IPS DF 19.7 (cell line): ENCODE results near the gene C19orf85.
"Not testable (repeated sequence)": the region's sequence is repeated elsewhere in the genome, so short reads cannot be mapped to it uniquely, and the experiment has no call there.

Source experiments
- DNase-seq: peaks from one replicate; pipeline ENCODE4 v3.0.0-alpha.2; 2013; ENCODE audit warnings: low read depth, low spot score

C19orf85 gene

DNA sequence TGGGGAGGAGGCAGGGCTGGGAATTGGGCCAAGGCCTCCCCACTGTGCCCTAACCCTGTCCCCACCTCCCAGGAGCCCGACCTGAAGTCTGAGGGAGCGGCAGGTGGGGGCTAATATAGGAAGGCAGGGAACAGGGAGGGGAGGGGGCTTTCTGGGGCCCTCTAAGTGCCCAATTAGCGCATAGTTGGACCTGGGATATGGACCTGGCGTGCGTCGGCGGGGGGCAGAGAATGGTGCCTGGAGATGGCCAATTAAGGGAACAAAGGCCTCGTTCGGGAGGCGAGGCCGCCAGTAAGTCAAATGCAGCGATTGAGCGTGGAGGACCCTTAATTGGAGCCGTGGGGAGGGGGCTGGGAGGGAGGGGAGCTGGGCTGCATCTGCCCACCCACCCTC, at the start of gene C19orf85:
TSS of gene C19orf85 (minus strand) at position 90 of the 393 bp plus-strand sequence. CDS start 197 bp downstream, outside the sequence.
- DNase-seq = no peak

DNA sequence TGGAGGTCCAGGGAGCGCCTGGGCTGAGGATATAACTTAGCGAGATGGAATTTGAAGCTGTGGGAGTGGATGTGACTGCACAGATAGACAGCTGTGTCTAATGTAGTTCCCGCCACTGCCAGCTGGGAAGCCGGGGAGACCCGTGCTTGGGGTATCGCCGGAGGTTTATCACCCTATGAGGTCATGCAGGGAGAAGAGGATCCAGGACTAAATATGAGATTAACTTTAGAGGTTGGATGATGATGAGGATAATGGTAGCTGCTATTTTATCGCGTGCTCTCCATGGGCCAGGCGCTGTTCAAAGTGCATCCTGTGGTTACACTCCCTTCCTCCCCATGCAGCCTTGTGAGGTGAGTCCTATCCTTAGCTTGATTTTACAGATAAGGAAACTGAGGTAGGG, 43.6 kb upstream of the C19orf85 start:
- no peak for DNase-seq

DNA sequence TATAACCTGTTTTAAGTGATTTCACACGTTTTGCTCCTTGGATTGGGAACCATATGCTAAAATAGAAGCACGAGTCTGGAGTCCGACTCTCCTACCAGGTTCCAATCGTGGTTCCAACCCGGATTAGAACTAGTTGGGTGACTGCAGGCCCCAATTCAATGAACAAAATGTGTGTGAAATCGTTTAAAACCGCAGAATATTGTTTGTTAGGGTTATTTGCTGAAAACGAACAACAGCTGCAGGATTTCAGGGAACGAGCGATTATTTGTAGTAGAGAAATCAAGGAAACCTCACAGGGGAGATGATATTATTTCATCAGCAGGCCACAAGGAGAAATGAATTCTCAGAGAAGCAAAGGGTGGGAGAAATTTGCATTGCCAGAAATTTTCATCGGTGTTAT, 40.4 kb upstream of the C19orf85 start:
- no peak for DNase-seq

DNA sequence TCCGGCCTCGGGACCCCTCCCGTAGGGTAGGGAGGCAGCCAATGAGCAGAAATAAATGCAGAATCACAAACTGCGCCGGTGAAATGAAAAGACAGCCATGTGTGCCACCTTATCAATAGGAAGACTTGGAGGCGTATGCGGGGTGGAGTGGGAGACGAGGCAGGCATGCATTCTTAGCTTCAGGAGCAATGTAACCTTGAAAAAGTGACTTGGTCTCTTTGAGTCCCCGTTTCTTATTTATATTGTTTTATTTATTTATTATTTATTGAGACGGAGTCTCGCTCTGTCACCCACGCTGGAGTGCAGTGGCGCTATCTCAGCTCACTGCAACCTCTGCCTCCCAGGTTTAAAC, 39.7 kb upstream of the C19orf85 start:
- no peak for DNase-seq

DNA sequence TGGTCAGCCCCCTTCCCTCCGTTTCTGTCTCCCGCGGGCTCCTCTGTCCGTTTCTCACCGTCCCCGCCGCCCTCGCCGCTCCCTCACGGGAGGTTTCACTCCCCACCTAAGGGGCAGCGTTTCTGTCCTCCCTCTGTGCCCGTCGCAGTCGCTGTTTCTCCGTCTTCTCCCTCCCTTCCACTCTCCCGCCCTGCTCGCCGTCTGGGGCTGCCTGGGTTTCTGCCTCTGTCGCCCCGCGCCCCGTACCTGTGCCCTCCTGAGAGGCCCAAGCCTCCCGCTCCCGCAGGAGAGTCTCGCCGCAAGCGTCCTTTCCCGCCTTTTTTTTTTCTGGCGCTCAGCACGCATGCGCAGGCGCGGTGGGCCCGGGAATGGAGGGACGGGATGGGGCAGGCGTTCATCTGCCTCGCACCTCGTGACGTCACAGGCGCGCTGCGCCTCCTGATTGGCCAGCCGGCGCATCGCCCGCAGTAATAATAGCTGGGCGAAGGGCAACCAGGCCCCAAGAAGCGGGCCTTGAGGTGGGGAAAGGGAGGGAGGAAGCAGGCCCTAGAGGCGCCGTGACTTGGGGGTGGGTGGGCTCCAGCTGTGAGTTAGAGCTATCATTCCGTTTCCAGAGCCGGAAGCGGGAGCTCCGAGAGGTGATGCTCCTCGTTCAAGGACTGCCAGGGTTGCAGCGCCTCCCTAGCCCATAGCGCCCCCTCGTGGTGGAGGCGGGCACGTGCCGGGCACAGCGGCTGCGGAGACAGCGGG, 39.1 kb upstream of the C19orf85 start:
- DNase-seq = peak; percentile 72

DNA sequence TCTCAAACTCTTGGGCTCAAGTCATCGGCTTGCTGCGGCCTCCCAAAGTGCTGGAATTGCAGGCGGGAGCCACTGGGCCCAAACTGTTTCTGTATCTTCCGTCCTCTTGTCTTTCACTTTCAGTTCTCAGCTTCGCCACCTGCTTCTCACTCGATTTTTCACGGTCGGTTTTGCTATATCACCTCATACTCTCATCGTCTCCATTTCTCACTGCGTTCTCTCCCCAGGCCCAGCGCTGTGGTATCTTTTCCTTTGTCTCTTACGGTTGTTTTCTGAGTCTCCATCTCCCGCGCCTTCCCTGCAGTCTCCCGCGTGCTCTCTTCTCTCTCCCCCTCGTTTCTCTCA, 38.6 kb upstream of the C19orf85 start:
- DNase-seq = no peak

DNA sequence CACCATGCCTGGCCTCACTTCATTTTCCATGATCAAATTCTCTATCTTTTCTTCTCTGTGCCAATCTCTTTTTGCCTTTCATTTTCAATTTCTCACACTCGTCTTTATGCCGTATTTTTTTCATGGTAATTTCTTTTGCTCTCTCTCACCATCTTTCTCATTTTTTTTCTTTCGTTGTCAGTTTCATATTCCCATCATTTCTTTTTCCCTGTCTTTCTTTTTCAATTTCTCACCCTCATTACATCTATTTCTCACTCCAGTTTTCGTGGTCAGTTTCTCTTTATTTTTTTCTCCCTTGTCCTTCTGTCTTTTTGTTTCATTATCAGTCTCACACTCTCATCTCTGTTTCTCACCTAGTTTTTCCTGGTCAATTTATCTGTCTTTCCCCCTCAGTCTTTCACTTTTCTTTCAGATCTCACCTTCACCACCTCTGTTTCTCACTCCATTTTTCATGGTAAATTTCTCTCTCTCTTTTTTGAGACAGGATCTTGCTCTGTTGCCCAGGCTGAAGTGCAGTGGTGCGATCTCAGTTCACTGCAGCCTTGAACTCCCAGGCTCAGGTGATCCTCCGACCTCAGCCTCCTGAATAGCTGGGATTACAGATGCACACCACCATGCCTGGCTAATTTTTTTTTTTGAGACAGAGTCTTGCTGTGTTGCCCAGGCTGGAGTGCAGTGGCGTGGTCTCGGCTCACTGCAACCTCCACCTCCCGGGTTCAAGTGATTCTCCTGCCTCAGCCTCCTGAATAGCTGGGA, 37.8 kb upstream of the C19orf85 start:
- no peak for DNase-seq

DNA sequence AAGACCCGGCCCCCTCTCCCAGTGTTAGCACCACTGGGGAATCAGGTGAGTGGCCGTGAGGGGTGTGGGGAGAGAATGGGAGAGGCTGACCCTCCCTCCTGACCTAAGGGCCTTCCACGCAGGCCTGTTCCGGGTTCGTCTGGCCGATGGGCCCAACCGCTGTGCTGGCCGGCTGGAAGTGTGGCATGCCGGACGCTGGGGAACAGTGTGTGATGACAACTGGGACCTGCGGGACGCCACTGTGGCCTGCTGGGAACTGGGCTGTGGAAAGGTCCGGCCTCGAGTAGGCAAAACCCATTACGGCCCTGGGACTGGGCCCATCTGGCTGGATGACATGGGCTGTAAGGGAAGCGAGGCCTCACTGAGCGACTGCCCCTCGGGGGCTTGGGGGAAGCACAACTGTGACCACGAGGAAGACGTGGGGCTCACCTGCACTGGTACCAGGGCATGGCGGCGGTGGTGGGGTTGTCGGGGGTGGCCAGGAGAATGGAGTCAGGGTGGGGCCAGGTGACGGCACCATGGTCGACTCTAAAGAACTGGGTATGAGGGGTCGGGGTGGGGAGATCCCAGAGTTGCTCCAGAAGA, 35.9 kb upstream of the C19orf85 start:
- DNase-seq = no peak

DNA sequence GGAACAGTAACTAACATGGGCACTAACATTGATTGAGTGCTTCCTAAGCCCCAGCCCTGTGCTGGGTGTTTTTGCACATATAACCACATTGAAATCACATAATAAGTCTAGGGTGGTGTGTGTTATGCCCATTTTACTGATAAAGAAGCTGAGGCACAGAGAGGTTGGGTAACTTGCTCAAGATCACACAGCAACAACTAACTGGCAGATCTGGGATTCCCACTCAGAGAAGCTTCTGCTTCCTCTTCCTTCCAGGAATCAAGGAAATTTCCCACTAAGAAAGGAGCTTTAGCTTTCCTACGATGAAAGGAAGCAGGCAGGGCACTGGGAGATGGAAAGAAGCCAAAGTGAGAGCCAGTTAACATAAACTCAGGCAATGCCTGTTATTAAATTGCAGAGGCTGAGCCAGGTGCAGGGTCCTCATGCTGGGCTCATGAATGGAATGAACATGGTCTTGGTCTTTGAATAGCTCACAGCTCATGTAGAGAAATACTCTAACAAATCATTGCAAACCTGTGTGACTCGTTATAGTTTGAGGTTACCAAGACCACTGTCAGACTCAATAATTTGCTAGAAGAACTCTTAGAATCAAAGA, 33.8 kb upstream of the C19orf85 start:
- no peak for DNase-seq

DNA sequence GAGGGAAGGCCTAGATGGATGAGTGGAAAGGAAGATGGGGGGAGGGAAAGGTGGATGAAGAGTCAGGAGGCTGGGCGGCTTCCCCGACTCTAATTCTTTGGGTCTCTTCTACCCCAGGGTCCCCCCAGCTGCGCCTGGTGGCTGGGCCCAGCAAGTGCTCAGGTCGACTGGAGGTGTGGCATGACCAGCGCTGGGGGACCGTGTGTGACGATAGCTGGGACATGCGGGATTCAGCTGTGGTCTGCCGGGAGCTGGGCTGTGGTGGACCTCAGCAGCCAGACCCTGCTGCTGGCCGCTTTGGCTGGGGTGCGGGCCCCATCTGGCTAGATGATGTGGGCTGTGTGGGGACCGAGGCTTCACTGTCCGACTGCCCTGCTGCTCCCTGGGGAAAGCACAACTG, 33.2 kb upstream of the C19orf85 start:
- no peak for DNase-seq

DNA sequence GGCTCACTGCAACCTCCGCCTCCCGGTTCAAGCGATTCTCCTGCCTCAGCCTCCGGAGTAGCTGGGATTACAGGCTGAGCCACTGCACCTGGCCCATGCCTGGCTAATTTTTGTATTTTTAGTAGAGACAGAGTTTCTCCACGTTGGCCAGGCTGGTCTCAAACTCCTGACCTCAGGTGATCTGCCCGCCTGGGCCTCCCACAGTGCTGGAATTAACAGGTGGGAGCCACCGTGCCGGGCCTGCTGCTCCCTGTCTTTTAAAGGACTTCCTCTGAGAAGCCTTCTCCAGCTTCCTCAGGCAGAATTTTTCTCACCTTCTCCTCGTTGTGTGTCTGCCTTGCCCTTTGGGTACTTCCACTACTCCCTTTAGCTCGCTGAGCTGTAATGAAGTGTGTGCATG, 32.3 kb upstream of the C19orf85 start:
- DNase-seq = not testable (repeated sequence)

DNA sequence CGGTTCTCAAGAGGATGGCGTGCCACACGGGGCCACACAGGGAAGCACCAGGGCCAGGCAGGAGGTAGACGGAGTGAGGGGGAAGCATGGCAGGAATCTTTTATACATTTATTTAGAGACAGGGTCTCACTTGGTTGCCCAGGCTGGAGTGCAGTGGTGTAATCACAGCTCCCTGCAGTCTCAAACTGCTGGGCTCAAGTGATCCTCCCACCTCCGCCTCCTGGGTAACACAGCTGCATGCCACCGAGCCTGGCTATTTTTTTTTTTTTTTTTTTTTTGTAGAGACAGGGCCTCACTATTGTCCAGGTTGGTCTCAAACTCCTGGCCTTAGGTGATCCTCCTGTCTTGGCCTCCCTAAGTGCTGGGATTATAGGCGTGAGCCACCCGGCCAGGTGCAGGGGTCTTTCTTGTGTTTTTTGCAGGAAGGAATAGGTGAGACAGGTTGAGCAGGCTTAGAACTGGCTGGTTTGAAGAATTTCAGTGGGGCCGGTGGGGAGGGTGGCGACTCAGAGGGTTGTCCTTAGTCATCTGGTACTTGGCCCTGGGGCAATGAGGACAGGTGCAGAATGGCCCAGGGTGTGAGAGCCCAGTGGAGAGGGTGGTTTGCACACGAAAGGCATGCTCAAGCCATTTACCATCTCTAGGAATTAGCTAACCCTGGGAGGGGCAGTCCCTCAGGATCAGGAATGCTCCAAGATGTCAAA, 31.2 kb upstream of the C19orf85 start:
- no peak for DNase-seq

DNA sequence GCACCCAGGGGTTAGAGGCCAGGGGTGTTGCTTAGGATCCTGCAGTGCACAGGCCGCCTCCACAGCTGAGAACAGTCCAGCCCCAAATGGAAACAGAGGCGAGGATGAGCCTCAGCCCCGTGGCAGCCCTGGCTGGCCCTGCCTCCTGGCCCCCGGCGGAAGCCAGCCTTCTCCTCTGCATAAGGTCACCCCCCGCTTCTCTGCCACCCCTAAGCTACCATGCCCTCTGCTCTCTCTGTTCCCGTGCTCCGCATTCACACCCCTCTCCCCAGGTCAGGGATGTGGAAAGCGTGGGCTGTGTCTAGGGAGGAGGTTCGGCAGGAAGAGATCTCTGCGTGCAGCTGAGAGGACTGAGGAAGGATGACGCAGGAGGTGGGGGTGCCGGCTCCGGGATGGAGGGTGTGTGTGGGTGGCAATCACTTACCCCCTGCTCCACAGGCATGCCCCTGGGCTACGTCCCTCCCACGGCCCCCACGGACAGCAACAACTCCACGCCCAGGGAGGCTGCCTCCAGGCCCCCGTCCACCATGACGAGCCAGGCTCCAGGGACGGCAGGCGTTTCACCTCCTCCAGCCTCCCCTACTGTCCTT, 29.7 kb upstream of the C19orf85 start:
- no peak for DNase-seq

DNA sequence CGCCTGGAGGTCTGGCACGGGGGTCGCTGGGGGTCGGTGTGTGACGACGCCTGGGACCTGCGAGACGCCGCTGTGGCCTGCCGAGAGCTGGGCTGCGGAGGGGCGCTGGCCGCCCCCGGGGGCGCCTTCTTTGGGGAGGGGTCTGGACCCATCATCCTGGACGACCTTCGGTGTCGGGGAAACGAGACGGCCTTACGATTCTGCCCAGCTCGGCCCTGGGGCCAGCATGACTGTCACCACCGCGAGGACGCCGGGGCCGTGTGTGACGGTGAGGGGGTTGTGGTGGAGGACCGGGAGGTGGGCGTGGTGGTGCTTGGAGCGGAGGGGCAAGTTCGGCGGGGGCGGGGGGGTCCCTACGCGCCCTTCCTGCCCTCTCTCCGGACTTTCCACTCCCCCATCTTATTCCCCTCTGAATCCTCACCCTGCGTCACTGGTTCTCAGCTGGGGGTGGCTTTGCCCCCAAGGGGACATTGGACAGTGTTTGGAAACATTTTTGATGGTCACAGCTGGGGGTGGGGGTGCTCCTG, 29.2 kb upstream of the C19orf85 start:
- no peak for DNase-seq

DNA sequence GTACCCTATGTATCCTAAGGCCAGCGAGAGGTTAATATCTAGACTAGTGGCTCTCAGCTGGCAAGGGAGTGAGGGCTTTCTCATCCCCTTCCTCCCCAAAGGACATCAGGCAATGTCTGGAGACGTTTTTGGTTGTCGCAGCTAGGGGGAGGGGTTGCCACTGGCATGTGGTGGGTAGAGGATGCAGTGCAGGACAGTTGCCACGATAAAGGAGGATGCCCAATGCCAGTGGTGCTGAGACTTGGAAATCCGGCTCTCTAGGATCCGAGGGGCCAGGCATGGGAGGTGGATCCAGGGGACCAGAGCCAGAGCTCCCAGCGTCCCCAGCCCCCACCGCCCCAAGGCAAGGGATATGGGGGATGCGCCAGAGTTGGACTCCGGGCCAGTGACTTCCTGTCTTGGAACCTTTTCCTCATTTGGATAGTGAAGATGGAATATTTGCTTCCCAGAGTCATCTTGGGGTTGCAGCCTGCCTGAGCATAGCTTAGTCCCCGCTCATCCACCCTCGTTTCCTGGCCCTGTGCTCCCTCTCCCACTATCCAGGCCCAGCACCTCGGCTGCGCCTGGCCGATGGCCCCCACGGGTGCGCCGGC, 28.6 kb upstream of the C19orf85 start:
- DNase-seq = no peak

DNA sequence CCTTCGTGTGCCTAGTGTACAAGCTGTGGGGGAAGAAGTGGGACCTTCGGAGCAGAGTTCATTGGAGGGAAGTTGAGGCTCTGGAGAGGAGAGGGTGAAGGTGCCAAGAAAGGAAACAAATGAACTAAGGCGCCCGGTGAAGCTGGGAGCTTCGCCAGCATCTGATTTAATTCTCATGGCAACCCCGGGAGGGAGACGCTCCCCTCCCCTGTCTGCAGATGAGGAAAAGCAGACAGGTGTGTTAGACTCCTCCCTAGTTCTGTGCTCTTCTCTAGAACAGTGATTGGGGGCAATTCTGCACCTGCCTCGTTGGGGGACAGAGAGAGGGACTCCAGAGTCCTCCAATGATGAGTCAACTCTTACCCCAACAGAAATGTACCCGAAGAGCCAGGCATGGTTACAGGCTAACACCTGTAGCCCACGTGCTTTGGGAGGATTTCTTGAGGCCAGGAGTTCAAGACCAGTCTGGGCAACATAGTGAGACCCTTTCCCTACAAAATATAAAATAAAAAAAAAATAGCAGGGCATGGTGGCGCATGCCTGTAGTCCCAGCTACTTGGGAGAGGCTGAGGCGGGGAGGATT, 27.9 kb upstream of the C19orf85 start:
- no peak for DNase-seq

DNA sequence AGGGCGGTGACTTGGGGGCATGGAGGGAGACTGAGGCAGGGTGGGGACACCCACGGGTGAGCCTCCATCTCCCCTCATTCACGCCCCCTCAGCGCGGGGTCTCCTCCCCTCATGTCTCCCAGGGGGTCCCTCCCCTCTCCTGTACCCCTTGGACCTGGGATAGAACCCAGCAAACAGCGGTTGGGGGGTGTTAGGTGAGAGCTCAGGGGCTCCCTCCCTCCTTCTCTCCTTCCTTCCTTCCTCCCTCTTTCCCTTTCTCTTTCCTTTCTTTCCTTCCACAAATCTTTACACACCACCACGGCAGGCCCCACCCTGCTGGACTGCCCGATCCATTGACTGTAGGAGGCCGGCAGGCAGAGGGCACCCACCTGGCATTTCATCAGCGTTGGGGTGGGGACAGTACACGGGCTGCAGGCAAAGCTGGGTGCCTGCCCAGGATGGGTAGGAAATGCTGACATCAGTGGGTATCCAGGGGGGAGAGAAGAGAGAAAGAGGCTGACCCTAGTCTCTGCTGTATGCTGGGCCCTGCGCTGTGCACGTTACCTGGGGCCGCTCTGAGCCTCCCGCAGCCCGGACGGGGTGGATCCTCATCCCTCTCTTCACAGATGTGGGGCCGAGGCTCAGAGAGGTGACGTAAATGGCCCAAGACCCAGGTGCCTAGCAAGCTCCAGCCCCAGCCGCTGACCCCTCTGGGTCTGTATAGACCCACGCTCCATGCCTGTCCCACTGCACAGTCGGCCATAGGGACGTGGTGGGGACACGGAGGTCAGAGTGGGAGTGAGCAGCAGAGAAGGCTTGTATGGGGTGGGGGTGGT, 27.2 kb upstream of the C19orf85 start:
- DNase-seq = no peak

DNA sequence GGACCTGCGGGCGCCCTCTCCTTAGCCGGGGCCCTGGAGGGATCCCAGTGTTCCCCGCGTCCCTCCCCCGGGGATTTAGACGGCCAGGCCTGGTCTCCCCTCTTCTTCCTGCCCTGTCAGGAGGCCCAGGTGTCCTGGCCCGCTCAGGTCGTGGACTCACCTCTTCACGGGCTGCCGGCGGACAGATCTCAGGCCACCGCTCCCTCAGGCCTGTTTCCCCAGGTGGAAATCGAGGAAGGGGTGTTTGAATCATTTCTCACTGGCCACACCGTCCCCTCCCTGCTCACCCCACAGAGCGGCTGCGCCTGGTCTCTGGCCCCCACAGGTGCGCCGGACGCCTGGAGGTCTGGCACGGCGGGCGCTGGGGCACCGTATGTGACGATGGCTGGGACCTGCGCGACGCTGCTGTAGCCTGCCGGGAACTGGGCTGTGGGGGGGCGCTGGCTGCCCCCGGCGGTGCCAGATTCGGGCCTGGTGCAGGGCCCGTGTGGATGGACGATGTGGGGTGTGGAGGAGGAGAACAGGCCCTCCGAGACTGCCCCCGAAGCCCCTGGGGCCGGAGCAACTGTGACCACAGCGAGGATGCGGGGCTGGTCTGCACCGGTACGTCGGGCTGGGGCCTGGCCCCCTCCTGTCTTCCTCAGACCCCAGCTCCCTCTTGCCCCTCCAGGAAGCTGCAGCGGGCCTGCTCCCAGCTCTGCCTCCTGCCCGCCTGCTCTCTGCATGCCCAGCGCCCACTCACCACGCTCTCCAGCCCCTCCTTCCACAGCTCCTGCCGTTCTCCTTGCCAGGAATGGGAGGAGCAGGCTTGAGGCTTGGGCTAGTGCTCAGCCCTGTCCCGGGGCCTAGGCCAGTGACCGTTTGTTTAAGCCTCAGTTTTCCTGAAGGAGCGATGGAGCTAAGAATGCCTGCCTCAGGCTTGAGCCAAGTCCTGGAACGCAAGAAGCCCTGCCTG, 26.2 kb upstream of the C19orf85 start:
- DNase-seq = no peak
